Measurements from ENCODE around the gene IQUB.
"Not testable (repeated sequence)": the region's sequence is repeated elsewhere in the genome, so short reads cannot be mapped to it uniquely, and the experiment has no call there.

Gene IQUB

GRCh38 chr7:123534383-123535260 is at the start of gene IQUB:
Gene IQUB (minus strand): TSS chr7:123534595. CDS start chr7:123512340, 22,255 bp downstream.
- DNase-seq: peak; percentile 98

DNA sequence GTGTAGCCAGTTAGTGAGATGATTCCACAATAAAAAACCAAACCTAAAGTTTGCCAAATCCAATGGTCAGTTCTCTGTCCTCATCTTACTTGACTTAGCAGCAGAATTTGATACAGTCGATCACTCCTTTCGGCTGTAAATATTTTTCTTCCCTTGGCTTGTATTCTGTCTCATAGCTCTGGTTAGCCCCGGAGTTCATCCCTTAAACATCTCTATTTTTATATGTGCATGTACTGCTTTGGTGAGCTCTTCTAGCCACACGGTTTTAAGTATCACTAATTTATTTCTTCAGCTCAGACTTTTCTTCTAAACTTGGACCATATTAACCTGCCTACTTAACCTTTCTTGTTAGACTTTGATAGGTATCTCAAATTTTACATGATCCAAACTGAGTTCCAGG is 49.4 kb upstream of the IQUB start:
- DNase-seq: no peak

GRCh38 chr7:123581162-123581459 is 46.7 kb upstream of the IQUB start:
- no peak for DNase-seq

GRCh38 chr7:123580406-123581161 is 46.2 kb upstream of the IQUB start:
- peak in 1 of 2 donors; percentile 6 for DNase-seq

DNA sequence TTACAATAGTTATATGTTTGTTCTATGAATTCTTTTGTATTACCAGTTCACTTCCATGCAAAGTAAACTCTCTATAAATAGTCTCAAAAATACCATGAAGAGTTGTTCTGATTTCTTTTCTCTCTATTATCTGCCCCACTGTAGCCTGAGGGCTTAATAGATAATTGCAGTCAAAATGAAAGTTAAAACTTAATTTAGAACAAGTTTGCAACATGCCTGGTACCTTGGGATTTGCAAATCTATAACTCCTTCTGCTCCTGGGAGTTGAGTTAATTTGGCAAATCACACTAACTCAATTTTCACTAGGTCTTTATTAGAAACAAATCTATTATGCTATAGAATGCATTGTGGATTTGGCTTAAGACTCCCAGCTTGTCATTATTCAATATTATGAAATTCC is 45.0 kb upstream of the IQUB start:
- DNase-seq: no peak

- no peak for DNase-seq
Observed at GRCh38 chr7:123573896-123574467, 39.6 kb upstream of the IQUB start.

DNA sequence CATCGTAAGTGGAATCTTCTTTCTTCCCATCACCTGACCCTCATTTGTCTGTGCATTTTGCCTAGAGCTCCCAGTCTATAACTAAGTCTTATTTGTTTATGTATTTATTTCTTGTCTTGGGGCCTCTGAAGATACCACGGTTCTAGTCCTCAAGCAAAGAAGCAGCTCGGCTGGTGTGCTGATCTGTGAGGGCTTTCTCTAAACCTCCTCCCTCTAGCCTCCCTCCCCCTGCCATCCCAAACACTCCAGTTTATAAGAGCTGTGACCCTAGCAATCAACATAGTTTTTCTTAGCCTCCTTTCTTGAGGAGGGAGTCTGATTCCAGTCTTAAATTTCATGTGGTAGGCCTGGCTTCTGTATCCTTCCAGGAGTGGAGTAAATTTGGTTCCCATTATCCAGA is 38.9 kb upstream of the IQUB start:
- no peak for DNase-seq

- DNase-seq: no peak
Observed at GRCh38 chr7:123571684-123572083, 37.3 kb upstream of the IQUB start.

- DNase-seq: no peak
Observed at GRCh38 chr7:123571187-123571586, 36.8 kb upstream of the IQUB start.

DNA sequence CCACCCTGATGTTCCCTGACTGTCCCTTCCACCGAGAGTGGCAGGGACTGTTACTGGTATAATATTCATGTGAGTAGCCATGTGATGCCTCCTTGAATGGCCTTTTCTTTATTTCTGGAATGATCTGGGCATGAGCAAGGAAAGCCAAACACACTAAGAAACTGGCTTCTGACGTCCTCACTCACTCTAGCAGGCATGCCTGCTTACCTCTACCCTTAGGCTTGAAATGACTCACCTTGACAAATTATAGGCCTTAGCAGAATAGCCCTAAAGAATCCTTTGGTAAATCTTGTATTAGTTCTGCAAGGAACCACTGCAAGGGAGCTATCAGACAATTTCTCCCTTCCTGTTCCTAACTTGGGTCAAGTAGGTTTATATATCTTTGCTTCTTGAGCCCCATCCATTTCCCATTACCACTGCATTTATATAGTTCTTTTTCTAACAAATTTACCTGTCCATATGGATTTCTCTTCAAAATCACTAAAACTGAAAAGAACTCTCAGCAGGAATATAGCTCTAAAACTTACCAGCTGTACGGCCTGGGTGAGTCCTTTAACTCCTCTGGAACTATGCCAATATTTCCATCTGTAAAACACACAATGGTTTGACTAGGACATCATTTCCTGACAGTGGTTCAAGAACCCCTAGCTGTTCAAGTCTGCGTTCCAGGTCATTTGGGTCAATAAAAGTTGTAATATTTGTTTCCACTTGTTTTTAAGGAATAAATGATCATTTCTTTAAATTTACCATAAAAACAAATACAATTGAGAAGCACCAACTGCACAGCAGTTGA is 36.2 kb upstream of the IQUB start:
- no peak for DNase-seq

- DNase-seq: no peak
Observed at GRCh38 chr7:123569352-123570010, 35.1 kb upstream of the IQUB start.

GRCh38 chr7:123562121-123562520 is 27.7 kb upstream of the IQUB start:
- DNase-seq: no peak

DNA sequence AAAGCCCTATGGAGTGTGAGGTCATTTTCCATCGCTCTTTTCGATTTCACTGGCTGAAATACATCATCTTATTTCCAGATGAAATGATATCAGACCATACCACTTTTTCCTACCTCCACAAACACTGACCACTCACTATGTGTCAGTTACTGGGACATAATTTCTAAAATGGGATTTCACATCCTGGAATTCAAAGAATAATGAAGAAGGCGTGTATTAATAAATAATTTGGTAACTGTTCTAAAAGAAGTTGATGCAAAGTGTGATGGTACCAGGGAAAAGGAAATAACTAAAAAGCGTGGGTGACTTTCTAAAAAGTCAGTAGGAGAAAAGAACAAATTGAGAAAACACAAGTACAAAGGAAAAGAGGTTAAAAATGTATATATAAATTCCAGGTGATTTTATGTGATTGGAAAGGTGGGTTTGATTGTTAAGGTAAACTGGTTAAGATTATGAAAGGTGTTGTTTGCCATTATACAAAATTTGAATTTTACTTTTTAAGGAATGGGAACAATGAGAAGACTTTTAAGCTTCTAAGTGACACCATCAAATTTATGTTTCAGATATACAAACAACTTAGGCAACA is 24.0 kb upstream of the IQUB start:
- no peak for DNase-seq

DNA sequence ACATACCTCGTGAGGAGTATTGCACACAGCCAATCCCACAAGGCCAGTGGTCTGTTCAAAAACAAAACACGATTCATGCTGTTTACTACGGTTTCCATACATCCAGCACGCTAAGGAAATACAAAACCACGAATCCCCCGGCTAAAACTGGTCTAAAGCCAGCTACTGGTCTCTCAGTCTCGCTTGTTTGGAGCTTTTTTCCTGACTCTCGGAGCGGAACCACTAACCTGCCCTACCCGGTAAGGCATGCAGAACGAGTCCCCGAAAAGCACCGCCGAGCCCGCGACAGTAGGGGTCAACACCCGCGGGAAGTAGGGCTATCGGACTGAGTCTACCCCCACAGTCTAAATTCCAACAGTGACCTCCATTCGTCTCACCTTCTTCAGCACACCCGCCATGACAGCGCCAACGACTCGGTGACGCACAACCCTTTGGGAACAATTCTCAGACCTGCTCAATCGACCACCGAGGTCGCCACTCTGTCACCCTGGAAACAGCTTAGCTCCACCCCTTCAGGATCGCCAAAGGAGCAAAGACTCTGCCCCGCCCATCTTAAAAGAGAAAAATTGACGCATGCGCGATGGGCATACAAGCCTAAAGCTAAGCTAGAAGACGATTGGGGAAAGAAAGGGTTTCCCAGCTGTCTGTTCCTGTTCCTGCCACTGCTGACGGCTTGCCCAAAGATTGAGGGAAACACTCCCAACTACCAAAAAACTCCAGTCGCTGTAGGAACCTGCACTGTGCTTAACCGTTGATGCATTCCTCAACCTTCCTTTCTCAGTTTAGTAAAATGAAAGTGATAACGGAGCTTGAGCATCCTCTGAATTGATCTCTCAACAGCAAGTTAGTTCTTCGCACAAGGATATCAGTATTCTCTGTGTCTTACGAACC is 23.2 kb upstream of the IQUB start, which contains the start of gene NDUFA5:
Gene NDUFA5, minus strand, starts transcription at position 421 of the 891 bp plus-strand sequence. Its CDS starts 23 bp downstream, at position 398.
- peak; percentile 97 to 99 for DNase-seq

DNA sequence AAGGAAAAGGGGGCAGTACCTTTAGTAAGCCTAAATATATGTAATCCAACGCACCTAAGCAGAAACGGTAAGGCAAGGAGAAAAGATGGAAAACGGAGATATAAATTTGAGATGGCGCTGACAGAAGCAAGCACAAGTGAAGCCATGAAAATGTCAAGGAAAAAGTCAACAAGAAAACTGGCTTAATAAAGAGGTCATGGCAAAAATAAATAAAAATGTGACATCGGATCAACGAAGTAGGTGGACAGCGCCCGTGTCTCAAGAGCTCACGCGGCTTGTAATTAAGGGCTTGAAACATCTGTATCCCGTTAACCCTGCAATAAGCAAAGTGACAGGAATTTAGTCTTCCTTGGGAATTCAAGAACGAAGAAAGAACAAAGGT is 22.6 kb upstream of the IQUB start:
- DNase-seq: no peak

- no peak for DNase-seq
Observed at GRCh38 chr7:123555484-123555883, 21.1 kb upstream of the IQUB start.

- DNase-seq: no peak
Observed at GRCh38 chr7:123553159-123553558, 18.8 kb upstream of the IQUB start.

DNA sequence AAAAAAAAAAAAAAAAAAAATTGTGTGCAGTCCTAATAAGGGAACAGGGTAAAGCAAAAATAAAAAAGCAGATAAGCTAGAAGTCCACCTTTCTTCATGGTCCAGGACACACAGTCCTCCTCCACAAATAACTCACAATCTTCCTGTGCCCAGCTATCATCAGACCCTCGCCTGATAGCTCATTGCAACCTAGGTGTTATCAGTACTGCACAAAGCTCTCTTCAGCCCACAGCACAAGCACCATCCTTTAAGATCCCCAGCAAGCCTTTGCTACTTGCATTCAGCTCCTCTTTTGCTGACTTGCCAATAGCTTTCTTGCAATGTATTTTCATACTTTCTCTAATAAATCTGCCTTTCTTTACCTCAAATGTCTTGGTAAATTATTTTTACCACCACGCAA is 18.2 kb upstream of the IQUB start:
- DNase-seq: no peak

DNA sequence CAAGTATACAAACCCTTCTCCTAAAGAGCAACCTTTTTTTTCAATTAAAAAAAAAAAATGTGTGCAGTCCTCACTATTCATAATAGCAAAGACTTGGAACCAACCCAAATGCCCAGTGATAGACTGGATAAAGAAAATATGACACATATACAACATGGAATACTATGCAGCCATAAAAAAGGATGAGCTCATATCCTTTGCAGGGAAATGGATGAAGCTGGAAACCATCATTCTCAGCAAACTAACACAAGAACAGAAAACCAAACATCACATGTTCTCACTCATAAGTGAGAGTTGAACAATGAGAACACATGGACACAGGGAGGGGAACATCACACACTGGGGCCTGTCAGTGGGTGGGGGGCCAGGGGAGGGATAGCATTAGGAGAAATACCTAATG is 17.7 kb upstream of the IQUB start:
- DNase-seq: not testable (repeated sequence)

- DNase-seq: no peak
Observed at GRCh38 chr7:123548406-123548805, 14.0 kb upstream of the IQUB start.

GRCh38 chr7:123539871-123540270 is 5.5 kb upstream of the IQUB start:
- DNase-seq: no peak

All from hippocampal formation (tissue), 2 donors.